Measurements from ENCODE around the gene LRP11.
A peak's percentile ranks its signal among the peaks of the same experiment; 100 is the strongest.
"Not testable (repeated sequence)": the region's sequence is repeated elsewhere in the genome, so short reads cannot be mapped to it uniquely, and the experiment has no call there.

Gene LRP11

GRCh38 chr6:149863698-149864577, at the start of gene LRP11:
Gene LRP11 (minus strand): TSS chr6:149864359. CDS start chr6:149864020, 339 bp downstream.
- peak within 1 kb of the TSS; percentile 95 for H3K27ac ChIP-seq

GRCh38 chr6:149913540-149914240, 49.5 kb upstream of the LRP11 start:
- no peak for TF ChIP-seq CTCF (conservative IDR thresholded peaks at IDR 0.05)
- no peak overlapping the region for H3K27ac ChIP-seq

More at GRCh38 chr6:149863698-149864577, at the start of gene LRP11:
- no peak for TF ChIP-seq CTCF (conservative IDR thresholded peaks at IDR 0.05)

GRCh38 chr6:149913085-149913484, 48.9 kb upstream of the LRP11 start:
- no peak overlapping the region for H3K27ac ChIP-seq
- TF ChIP-seq CTCF (conservative IDR thresholded peaks at IDR 0.05), result no peak

GRCh38 chr6:149912680-149913079, 48.5 kb upstream of the LRP11 start:
- H3K27ac ChIP-seq, result not testable (repeated sequence)

- no peak overlapping the region for H3K27ac ChIP-seq
- no peak for TF ChIP-seq CTCF (conservative IDR thresholded peaks at IDR 0.05)
These were observed 46.6 kb upstream of the LRP11 start for GRCh38 chr6:149910721-149911151.

- no peak for TF ChIP-seq CTCF (conservative IDR thresholded peaks at IDR 0.05)
- no peak overlapping the region for H3K27ac ChIP-seq
These were observed 45.7 kb upstream of the LRP11 start for GRCh38 chr6:149909701-149910470.

- not testable (repeated sequence) for H3K27ac ChIP-seq
These were observed 44.3 kb upstream of the LRP11 start for GRCh38 chr6:149908480-149908879.

- TF ChIP-seq CTCF (conservative IDR thresholded peaks at IDR 0.05), result no peak
- no peak overlapping the region for H3K27ac ChIP-seq
These were observed 43.2 kb upstream of the LRP11 start for GRCh38 chr6:149907317-149907716.

Data from VCaP (cell line).